K562 (cell line): ENCODE data around the gene PEX5L.

Experiments
- CBFB ChIP-seq: sonication (generic); formaldehyde crosslinking; IDR thresholded peaks from 2 replicates; pipeline ENCODE4 v1.4.0; 2020; ENCODE audit warnings: mild to moderate bottlenecking, missing genetic modification reagents
- CBX2 ChIP-seq: fragments of 200-600 bp; sonication (generic); IDR thresholded peaks from one replicate; pipeline ENCODE4 v1.6.1; 2012; ENCODE audit warnings: mild to moderate bottlenecking, low read length, inconsistent platforms; ENCODE audit not compliant: insufficient read depth, poor library complexity, severe bottlenecking
- CTCF ChIP-seq, 3 experiments: IDR thresholded peaks in 2 of 3; conservative IDR thresholded peaks in 1 of 3; 2 replicates each; pipeline ENCODE4 v1.5.1; 2011 to 2012; ENCODE audit warnings: low read length in 3 of 3, mild to moderate bottlenecking in 3 of 3, control low read depth in 2 of 3, improper control_type of control experiment in 1 of 3, inconsistent platforms in 1 of 3, low read depth in 1 of 3, mixed read lengths in 1 of 3, moderate library complexity in 1 of 3; ENCODE audit not compliant: insufficient read depth in 2 of 3
- ESRRA ChIP-seq: fragments of 450-650 bp; IDR thresholded peaks from 2 replicates; pipeline ENCODE4 v1.6.1; 2014; ENCODE audit warnings: low read depth, mild to moderate bottlenecking, moderate library complexity, borderline replicate concordance
- FOXA1 ChIP-seq: fragments of 450-650 bp; IDR thresholded peaks from 2 replicates; pipeline ENCODE4 v1.6.1; 2016; ENCODE audit warnings: mild to moderate bottlenecking, borderline replicate concordance
- KDM1A ChIP-seq, 2 experiments: fragments of 450-650 bp; IDR thresholded peaks; 2 replicates each; pipeline ENCODE4 v1.6.1; 2016; ENCODE audit warnings: mild to moderate bottlenecking in 2 of 2
- LCOR ChIP-seq: sonication (generic); formaldehyde crosslinking; IDR thresholded peaks from 2 replicates; pipeline ENCODE4 v1.8.0; 2022; ENCODE audit warnings: mild to moderate bottlenecking, missing genetic modification reagents
- PHB2 ChIP-seq: fragments of 450-650 bp; IDR thresholded peaks from 2 replicates; pipeline ENCODE4 v1.6.1; 2017; ENCODE audit warnings: low read depth
- SAFB2 ChIP-seq: fragments of 200-400 bp; formaldehyde crosslinking; IDR thresholded peaks from 2 replicates; pipeline ENCODE4 v1.6.1; 2018; ENCODE audit warnings: borderline replicate concordance, low read length, low read depth, moderate library complexity; ENCODE audit not compliant: severe bottlenecking
- SREBF2 ChIP-seq: sonication (generic); formaldehyde crosslinking; IDR thresholded peaks from 2 replicates; pipeline ENCODE4 v1.4.0; 2020; ENCODE audit warnings: mild to moderate bottlenecking, missing genetic modification reagents
- TCF7 ChIP-seq: sonication (generic); IDR thresholded peaks from 2 replicates; pipeline ENCODE4 v1.6.1; 2016; ENCODE audit warnings: antibody characterized with exemption, borderline replicate concordance

GRCh38 chr3:179953993-179954870, 82.5 kb downstream of the PEX5L start:
- TF ChIP-seq FOXA1: no peak
- TF ChIP-seq CBX2: no peak
- no peak for TF ChIP-seq LCOR (CRISPR knock-in tag)
- TF ChIP-seq KDM1A (IDR thresholded peaks at IDR 0.05): no peak
- TF ChIP-seq SAFB2: no peak
- TF ChIP-seq CTCF (IDR thresholded peaks at IDR 0.05 in 2 of 3, conservative IDR thresholded peaks at IDR 0.05 in 1 of 3; ENCODE audit: insufficient read depth in 2 of 3, low read depth in 1 of 3, low read length in 3 of 3): no peak
- TF ChIP-seq CBFB (CRISPR knock-in tag): no peak
- TF ChIP-seq PHB2: no peak
- TF ChIP-seq ESRRA: no peak
- TF ChIP-seq TCF7: no peak
- no peak for TF ChIP-seq SREBF2
